Left lung (tissue), 10 donors: Measurements from ENCODE around the gene FHIT. TPM values are rescaled to one million over a fixed set of nuclear protein-coding genes. Genes with fewer than 3 reads are reported as not detected.

Experiments used
- ATAC-seq: fragments of 200-7000 bp; cut with Tn5 transposase; one replicate; pipeline ENCODE4 v1.9.1; 2020; ENCODE audit warnings: moderate library complexity
- DNase-seq, 4 donors: peaks; one replicate each; pipeline ENCODE4 v3.0.0-alpha.2; 2013 to 2020
- H3K27ac ChIP-seq, 2 donors: fragments of 200-600 bp; sonication (generic) in 1 of 2; one replicate each; pipeline versions ENCODE4 v1.5.0 to v1.8.0; 2020 to 2021
- H3K27me3 ChIP-seq, 2 donors: fragments of 200-600 bp; sonication (generic) in 1 of 2; one replicate each; pipeline versions ENCODE4 v1.5.0 to v1.8.0; 2020 to 2021
- H3K36me3 ChIP-seq, 2 donors: fragments of 200-600 bp; sonication (generic) in 1 of 2; one replicate each; pipeline versions ENCODE4 v1.5.0 to v1.8.0; 2020 to 2021
- H3K4me1 ChIP-seq, 2 donors: fragments of 200-600 bp; one replicate each; pipeline ENCODE4 v1.8.0; 2021
- H3K4me3 ChIP-seq, 2 donors: fragments of 200-600 bp; sonication (generic) in 1 of 2; one replicate each; pipeline versions ENCODE4 v1.5.0 to v1.8.0; 2020 to 2021; ENCODE audit warnings: mild to moderate bottlenecking in 1 of 2
- H3K9me3 ChIP-seq, 2 donors: fragments of 200-600 bp; sonication (generic) in 1 of 2; one replicate each; pipeline versions ENCODE4 v1.5.0 to v1.8.0; 2020 to 2021
- intact Hi-C, 2 donors: fragments of 100-400 bp; cut with DNase I; formaldehyde crosslinking; loops; one replicate each; pipeline versions ENCODE4 v1.11.2 to v1.14.2; 2022
- polyA plus RNA-seq, 6 donors: library from polyadenylated mRNA; unstranded; fragments of 120-200 nt; gene quantifications; one replicate each; pipeline ENCODE4 v1.2.1, GENCODE V29; 2013; ENCODE audit not compliant: insufficient read length in 6 of 6
- total RNA-seq, 2 donors: library from RNA; stranded (reverse); fragmentation: NEBNext Ultra II Directional; extraction: Animal tissue kit (Norgen Biotek cat#: 25700); gene quantifications; one replicate each; pipeline ENCODE4 v1.2.1, GENCODE V29; 2021
- TF ChIP-seq, protein P1 (sequence below), 2 donors: fragments of 200-600 bp; sonication (generic) in 1 of 2; IDR thresholded peaks; one replicate each; pipeline versions ENCODE4 v1.5.0 to v1.8.0; 2021; ENCODE audit warnings: antibody characterized with exemption in 2 of 2
- donor health status: DM: no; HTN: yes; CAD: no.
- donor health status: DM: no; HTN: no; CAD: no.

FHIT gene
- total and polyA plus RNA-seq, 8 donors = 8.5 to 16.3 (median 9.7) TPM

DNA sequence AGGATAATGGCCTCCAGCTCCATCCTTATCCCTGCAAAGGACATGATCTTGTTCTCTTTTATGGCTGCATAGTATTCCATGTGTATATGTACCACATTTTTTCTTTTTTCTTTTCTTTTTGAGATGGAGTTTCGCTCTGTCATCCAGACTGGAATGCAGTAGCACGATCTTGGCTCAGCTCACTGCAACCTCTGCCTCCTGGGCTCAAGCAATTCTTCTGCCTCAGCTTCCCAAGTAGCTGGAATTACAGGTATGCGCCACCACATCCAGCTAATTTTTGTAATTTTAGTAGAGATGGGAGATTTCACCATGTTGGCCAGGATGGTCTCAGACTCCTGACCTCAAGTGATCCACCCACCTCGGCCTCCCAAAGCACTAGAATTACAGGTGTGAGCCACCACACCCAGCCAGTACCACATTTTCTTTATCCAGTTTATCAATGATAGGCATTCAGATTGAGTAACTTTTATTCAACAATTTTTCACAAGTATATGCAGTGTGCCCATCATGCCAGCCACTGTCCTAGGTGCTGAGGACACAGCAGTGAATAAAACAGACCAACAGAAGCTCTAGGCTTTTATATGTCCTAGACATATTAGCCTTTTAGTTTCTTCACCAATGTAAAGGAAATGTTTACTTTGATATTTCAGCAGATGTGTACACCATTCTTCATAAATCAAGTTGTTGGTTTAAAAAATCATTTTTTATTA, 815.2 kb downstream of the FHIT start:
- intact Hi-C loops = no loop called here
- no peaks in the 10 kb centered on the region for H3K9me3 ChIP-seq
- H3K27me3 ChIP-seq = no peaks in the 10 kb centered on the region
- ATAC-seq (no peak), DNase-seq (no peak)
- TF ChIP-seq, protein P1, sequence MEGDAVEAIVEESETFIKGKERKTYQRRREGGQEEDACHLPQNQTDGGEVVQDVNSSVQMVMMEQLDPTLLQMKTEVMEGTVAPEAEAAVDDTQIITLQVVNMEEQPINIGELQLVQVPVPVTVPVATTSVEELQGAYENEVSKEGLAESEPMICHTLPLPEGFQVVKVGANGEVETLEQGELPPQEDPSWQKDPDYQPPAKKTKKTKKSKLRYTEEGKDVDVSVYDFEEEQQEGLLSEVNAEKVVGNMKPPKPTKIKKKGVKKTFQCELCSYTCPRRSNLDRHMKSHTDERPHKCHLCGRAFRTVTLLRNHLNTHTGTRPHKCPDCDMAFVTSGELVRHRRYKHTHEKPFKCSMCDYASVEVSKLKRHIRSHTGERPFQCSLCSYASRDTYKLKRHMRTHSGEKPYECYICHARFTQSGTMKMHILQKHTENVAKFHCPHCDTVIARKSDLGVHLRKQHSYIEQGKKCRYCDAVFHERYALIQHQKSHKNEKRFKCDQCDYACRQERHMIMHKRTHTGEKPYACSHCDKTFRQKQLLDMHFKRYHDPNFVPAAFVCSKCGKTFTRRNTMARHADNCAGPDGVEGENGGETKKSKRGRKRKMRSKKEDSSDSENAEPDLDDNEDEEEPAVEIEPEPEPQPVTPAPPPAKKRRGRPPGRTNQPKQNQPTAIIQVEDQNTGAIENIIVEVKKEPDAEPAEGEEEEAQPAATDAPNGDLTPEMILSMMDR (IDR thresholded peaks at IDR 0.05) = no peak
- no peaks in the 10 kb centered on the region for H3K4me1 ChIP-seq
- no peak overlapping the region for H3K27ac ChIP-seq
- H3K36me3 ChIP-seq = no peaks in the 10 kb centered on the region
- no peak overlapping the region for H3K4me3 ChIP-seq

DNA sequence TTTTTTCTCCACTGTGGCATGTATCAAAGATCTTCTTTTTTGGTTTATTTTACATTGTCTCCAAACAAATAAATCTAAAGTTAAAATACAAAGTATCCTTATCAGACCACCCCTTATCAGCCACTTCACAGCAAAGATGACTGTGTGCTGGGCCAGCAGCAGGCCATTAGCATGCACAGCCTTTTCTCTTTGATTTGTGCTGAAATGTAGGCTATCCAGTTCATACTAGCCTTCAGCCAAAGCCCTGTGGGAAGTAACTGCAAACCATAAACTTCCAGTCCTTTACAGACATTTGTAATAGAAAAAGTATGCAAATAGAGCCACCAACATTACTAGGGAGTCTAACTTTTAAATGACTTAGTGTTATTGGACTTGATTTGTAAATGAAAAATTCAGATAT, 816.3 kb downstream of the FHIT start:
- Histone ChIP-seq H3K27me3 (no peaks in the 10 kb centered on the region), H3K4me1 (no peaks in the 10 kb centered on the region), H3K9me3 (no peaks in the 10 kb centered on the region), H3K4me3 (no peak overlapping the region), H3K36me3 (no peaks in the 10 kb centered on the region), H3K27ac (no peak overlapping the region)
- TF ChIP-seq, protein P1 (IDR thresholded peaks at IDR 0.05) = no peak
- no peak for DNase-seq
- ATAC-seq = no peak
- intact Hi-C loops = no loop called here

DNA sequence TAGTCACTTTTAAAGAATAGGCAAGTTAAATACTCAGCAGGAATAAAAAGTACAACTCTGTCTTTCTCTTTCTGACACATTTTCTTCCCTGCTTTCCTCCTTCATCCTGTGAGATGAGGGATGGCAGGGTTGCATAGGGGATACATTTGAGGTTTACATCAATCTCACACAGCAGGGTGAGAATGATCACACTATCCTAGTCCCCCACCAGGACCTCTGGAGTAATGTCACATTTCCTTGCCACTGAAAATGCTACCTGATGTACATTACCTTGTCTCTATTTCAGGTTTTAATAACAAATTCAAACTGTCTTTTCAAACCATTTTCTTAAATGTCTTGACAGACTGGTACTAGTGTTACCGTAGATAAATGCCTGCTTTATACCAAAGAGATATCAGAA, 816.9 kb downstream of the FHIT start:
- intact Hi-C loops = no loop called here
- Histone ChIP-seq H3K9me3 (no peaks in the 10 kb centered on the region), H3K4me3 (no peak overlapping the region), H3K4me1 (no peaks in the 10 kb centered on the region), H3K27ac (no peak overlapping the region), H3K36me3 (no peaks in the 10 kb centered on the region), H3K27me3 (no peaks in the 10 kb centered on the region)
- ATAC-seq = no peak
- DNase-seq = no peak
- TF ChIP-seq, protein P1 (IDR thresholded peaks at IDR 0.05) = no peak

DNA sequence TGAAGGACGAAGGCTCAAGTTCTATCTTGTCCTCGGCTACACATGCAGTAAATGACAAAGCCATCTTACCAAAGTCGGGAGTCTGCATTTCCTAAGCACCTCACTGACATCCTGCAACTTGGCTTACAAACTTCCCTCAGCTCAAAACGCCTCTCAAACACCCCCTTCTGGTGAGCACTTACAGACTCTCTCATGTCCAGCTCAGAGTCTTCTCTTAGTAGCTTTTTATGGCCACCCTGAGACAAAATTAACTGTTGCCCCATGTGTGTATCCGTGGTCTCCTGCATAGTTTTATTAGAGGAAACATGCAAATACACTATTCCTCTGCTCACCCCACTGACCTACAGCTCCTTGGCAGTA, 819.7 kb downstream of the FHIT start:
- Histone ChIP-seq H3K4me1 (no peaks in the 10 kb centered on the region), H3K27ac (no peak overlapping the region), H3K4me3 (no peak overlapping the region), H3K36me3 (no peaks in the 10 kb centered on the region), H3K27me3 (no peaks in the 10 kb centered on the region), H3K9me3 (no peaks in the 10 kb centered on the region)
- ATAC-seq (no peak), DNase-seq (peak in 1 of 4 donors; percentile 16)
- TF ChIP-seq, protein P1 (IDR thresholded peaks at IDR 0.05) = no peak
- intact Hi-C loops = no loop called here

DNA sequence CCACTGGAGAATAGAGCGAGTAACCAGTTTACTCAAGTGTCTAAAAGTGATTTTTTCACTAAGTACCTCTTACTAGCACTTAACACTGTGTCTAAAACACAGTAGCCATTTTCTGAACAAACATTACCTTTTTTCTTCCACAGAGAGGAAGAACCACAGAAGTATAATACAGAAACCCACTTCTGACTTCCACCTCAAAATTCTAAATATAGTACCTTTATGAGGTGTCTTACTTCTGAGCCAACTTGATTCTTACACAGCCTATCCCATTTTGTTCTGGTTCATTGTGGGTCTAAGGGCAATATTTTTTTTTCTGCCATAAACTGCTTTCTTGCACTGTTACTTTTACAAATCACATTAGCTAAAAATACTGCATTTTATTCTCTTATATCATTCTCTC, 821.0 kb downstream of the FHIT start:
- peak; percentile 84 for ATAC-seq
- Histone ChIP-seq H3K27me3 (no peaks in the 10 kb centered on the region), H3K27ac (no peak overlapping the region), H3K36me3 (no peaks in the 10 kb centered on the region), H3K9me3 (no peaks in the 10 kb centered on the region), H3K4me3 (no peak overlapping the region), H3K4me1 (no peaks in the 10 kb centered on the region)
- intact Hi-C loops = no loop called here
- TF ChIP-seq, protein P1 (IDR thresholded peaks at IDR 0.05) = no peak
- DNase-seq = no peak
